Subcutaneous adipose tissue (tissue), 4 donors: ENCODE data around the gene PLA2G4E. TPM values are rescaled to one million over a fixed set of nuclear protein-coding genes. Genes with fewer than 3 reads are reported as not detected.

Experiments
- CTCF ChIP-seq: fragments of 450-650 bp; IDR thresholded peaks from one replicate; pipeline ENCODE4 v1.5.1; 2016; ENCODE audit warnings: low read depth, mild to moderate bottlenecking, control low read depth, antibody characterized with exemption, moderate library complexity
- total RNA-seq, 4 donors: library from RNA; depleted of rRNA; stranded (reverse); fragments of >200 nt; gene quantifications; one replicate each; pipeline ENCODE4 v1.1.0, GENCODE V29; 2016

PLA2G4E gene
- total RNA-seq, 4 donors from 2014 or later = not detected

- TF ChIP-seq CTCF = no peak
These were observed 79.0 kb downstream of the PLA2G4E start for GRCh38 chr15:41941644-41942415.

- TF ChIP-seq CTCF = no peak
These were observed 80.4 kb downstream of the PLA2G4E start for GRCh38 chr15:41940441-41940857.

GRCh38 chr15:41939986-41940385, 80.9 kb downstream of the PLA2G4E start:
- no peak for TF ChIP-seq CTCF

- no peak for TF ChIP-seq CTCF
These were observed 83.3 kb downstream of the PLA2G4E start for GRCh38 chr15:41937568-41937923.

GRCh38 chr15:41936649-41937567, 83.9 kb downstream of the PLA2G4E start:
- no peak for TF ChIP-seq CTCF

GRCh38 chr15:41936155-41936554, 84.7 kb downstream of the PLA2G4E start:
- no peak for TF ChIP-seq CTCF

- no peak for TF ChIP-seq CTCF
These were observed 85.2 kb downstream of the PLA2G4E start for GRCh38 chr15:41935566-41936020.
